Medulla oblongata (tissue), 1 donor: ENCODE measurements around the gene RNF126.
"Not testable (repeated sequence)": the region's sequence is repeated elsewhere in the genome, so short reads cannot be mapped to it uniquely, and the experiment has no call there.

Experiments used
- DNase-seq: peaks from one replicate; pipeline ENCODE4 v3.0.0-alpha.2; 2015; ENCODE audit errors: extremely low spot score

Gene RNF126

DNA sequence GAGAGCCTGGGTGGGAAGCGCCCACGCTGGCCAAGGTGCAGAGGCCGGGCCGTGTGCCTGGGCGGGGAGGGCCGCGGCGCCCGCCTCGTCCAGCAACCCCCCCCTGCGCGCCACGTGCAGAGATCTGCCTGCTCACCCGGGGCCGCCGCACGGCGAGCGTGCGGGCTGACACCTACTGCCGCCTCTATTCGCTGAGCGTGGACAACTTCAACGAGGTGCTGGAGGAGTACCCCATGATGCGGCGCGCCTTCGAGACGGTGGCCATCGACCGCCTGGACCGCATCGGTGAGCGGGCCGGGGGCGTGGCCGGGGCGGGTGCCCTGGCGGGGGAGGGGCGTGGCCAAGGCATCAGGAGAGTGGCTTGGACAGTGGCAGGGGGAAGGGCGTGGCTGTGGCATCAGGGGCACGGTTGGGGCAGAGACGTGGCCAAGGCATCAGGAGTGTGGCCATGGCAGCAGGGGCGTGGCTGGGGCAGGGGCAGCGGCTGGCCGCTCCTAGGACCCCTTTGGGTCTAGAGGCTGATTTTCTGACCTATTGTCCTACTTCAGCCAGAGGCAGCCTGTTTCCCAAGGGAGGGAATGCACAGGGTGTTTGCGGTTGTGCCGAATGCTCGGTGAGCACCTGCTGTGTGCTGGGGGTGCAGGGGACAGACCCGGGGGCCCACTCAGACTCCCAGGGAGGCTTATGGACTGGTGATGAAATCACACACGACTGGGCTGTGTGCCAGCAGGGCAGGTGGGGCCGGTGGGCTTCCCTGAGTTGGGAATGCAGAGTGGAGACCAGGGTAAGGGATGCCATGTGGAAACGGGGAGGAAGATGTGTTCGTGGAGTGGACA is 49.1 kb downstream of the RNF126 start:
- no peak for DNase-seq

DNA sequence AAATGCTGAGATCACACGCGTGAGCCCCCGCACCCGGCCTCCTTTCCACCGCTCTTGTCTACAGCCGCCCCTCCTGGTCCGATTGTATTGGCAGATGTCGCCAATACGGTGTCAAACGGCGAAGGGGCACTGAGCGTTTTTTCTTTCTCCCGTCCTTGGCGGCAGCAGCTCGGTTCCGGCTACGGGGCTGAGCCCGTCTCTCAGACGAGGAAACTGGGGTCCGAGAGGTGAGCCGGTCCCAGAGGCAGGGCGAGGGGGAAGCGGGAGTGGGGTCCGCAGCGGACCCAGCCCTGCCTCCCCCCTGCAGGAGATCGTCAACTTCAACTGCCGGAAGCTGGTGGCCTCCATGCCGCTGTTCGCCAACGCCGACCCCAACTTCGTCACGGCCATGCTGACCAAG is 50.1 kb downstream of the RNF126 start:
- DNase-seq, result no peak

DNA sequence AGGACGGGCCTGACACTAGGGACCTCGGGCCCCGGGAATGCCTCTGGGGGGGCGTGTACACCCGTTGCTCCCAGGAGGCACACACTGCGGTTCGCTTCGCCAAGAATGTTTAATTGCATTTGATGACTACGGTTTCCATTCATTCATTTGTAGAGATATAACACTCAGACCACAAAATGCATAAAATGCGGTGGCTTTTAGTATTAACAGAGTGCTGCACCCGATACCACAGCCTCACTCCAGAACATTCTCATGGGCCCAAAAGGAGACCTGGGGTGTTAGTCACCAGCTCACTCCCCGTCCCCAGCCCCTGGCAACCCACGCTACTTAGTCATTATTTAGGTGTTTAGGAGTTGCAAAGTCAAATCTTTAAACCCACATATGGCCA is 51.5 kb downstream of the RNF126 start:
- DNase-seq, result no peak

DNA sequence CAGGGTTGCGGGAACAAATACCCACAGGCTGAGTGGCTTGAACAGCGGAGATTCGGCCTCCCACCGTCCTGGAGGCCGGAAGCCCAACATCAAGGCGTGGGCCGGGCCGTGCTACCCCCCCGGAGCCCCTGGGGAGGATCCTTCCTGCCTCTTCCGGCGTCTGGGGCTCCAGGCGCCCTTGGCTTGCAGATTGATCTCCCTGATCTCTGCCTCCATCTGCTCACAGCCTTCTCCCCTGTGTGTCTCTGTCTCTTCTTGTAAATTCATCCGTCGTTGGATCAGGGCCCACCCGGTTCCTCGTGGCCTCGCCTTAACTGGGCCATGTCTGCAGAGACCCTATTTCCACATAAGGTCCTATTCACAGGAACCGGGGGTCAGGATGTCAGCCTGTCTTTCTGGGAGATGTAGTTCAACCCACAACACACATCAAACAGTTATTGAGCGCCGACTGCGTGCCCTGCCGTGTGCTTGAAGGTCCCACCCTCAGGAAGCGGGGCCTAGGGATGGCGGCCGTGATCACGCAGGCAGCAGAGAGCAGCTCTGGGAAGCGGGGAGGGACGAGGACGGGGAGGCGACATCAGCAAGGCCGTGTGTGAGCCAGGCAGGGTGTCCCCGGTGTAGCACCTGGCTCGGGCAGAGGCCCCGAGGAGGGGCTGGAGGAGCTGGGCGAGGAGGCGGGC is 52.1 kb downstream of the RNF126 start:
- no peak for DNase-seq

DNA sequence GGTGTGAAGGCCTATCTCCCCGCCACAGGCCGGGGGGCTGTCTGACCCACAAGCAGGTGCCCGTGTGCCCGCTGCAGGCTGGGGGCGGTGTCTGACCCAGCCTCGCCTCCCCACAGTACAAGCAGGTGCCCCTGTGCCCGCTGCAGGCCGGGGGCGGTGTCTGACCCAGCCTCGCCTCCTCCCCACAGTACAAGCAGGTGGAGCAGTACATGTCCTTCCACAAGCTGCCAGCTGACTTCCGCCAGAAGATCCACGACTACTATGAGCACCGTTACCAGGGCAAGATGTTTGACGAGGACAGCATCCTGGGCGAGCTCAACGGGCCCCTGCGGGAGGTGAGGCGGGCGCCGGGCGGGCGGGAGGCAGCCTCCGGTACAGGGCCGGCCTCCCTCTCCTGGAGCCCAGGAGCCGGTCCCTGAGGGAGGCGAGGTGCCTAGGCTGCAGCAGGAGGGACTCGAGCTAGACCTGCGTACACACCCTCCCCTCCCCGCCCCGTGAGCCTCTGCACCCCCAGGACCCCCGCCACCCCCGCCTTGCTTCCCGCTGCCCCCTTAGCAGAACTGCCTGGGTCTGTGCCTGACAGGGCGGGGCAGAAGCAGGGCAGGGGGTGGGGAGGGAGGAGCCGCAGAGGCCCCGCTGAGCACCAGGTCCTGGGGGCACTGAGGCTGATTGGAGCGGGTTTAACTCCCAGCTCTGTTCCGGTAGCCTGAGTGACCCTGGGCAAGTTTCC is 52.8 kb downstream of the RNF126 start:
- DNase-seq, result no peak

DNA sequence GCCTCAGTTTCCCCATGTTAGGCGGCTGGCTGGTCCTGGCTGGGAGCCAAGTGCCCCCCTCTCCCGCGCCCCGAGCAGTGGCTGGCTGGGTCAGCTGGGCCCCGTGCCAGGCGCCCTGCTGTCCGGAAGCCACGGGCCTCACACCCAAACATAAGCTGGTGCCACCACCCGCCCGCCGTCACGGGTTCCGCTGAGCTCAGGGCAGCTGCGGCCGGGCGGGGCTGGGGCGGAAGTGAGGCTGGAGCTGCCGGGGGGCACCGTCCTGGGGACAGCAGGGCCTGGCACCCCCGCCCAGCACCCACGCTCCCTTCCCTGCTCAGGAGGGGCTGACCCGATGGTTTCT is 54.0 kb downstream of the RNF126 start:
- DNase-seq, result peak; percentile 85

DNA sequence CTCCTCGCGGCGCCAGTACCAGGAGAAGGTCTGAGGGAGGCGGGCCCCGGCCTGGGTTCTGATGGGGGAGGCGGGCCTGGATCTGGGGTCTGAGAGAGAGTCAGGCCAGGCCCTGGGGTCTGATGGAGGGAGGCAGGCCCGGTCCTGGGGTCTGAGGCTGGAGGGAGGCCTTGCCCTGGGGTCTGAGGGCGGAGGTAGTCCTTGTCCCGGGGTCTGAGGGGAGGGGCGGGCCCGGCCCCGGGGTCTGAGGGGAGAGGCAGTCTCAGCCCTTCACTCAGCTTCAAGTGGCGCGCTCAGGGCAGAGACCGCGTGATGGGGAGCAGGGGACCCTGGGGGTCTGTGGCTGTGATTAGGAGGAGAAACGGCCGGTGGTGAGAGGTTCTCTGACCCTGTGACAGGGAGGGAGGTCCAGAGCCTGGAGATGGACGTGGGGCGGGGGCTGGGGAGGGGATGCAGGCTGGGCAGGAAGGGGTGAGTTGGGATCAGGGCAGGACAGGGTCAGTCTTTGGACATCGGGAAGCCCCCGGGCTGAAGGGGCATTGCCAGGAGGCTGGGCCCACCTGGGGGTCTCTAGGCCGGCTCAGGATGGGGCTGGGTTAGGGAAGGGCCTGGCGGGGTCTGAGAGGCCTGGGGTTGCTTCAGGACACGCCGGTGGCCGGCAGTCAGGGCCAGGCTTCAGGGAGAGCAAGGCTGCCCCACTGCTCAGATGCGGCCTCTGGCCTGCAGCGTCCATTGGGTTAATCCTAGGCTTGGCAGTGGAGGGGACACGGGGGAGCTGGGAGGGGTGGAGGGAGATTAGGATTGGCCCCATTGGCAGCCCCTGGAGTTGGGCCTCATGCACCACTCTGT is 54.6 kb downstream of the RNF126 start:
- DNase-seq, result no peak

DNA sequence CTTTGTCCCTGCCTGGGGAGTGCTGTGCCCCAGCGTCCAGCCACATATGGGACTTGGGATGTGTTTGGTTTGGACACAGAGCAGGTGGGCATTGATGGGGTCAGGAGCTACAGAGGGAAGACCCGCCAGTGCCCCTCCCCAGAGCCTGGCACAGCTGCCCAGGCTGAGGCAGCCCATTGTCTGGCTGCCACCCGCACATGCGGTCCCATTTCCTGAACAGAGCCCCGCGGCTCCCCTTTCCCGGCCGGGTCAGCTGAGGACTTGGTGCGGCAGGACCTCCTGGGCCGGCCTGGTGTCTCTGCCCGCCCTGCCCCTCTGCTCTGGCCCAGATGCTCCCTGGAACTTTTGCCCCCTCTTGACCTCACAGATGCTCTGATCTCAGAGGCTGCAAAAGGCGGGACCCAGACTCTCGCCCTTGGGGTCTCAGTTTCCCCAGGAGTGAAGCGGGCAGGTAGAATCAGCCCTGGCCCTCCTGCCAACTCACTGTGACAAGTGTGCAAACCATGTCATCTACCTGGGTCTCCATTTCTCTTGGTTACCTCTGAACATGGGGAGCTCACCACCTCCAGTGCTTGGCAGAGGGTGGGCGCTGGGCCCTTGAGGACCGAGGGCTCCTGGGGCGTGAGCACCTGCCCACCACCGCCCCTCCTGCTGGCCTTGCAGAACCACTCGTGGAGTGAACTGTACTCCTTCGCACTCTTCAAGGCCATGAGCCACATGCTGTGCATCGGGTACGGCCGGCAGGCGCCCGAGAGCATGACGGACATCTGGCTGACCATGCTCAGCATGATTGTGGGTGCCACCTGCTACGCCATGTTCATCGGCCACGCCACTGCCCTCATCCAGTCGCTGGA is 55.5 kb downstream of the RNF126 start:
- peak; percentile 58 for DNase-seq

DNA sequence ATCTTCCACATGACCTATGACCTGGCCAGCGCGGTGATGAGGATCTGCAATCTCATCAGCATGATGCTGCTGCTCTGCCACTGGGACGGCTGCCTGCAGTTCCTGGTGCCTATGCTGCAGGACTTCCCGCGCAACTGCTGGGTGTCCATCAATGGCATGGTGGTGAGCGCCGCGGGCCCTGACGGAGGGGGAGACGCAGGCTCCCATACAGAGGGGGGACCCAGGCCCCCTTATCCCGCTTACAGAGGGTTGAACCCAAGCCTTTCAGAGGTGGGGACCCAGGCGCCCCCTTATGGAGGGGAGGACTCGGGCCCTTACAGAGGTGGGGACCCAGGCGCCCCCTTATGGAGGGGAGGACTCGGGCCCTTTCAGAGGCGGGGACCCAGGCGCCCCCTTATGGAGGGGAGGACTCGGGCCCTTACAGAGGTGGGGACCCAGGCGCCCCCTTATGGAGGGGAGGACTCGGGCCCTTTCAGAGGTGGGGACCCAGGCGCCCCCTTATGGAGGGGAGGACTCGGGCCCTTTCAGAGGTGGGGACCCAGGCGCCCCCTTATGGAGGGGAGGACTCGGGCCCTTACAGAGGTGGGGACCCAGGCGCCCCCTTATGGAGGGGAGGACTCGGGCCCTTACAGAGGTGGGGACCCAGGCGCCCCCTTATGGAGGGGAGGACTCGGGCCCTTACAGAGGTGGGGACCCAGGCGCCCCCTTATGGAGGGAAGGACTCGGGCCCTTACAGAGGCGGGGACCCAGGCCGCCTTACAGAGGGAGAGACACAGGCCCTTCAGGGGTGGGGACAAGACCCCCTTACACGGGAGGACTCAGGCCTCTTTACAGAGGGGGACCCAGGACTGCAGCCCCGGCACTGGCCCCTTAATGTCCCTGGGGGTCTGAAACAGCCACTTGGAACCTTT is 57.7 kb downstream of the RNF126 start:
- DNase-seq, result not testable (repeated sequence)

DNA sequence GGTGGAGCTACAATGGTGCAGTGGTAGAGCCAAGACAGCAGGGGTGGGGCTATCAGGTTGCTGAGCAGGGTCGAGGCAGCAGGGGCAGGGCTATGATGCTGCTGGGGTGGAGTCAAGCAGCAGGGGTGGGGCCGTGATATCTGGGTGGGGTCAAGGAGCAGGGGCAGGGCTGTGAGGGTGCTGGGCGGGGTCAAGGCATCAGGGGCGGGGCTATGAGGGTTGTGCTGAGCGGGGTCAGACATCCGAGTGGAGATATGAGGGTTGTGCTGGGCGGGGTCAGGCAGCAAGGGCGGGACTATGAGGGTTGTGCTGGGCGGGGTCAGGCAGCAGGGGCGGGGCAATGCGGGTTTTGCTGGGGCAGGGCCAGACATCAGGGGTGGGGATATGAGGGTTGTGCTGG is 58.7 kb downstream of the RNF126 start:
- DNase-seq, result no peak

DNA sequence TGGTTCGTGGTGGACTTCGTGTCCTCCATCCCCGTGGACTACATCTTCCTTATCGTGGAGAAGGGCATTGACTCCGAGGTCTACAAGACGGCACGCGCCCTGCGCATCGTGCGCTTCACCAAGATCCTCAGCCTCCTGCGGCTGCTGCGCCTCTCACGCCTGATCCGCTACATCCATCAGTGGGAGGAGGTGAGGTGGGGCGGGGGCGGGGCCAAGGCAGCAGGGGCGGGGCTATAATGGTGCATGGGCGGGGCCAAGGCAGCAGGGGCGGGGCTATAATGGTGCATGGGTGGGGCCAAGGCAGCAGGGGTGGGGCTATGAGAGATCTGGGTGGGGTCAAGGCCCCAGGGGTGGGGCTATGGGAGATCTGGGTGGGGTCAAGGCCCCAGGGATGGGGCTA is 59.2 kb downstream of the RNF126 start:
- not testable (repeated sequence) for DNase-seq

DNA sequence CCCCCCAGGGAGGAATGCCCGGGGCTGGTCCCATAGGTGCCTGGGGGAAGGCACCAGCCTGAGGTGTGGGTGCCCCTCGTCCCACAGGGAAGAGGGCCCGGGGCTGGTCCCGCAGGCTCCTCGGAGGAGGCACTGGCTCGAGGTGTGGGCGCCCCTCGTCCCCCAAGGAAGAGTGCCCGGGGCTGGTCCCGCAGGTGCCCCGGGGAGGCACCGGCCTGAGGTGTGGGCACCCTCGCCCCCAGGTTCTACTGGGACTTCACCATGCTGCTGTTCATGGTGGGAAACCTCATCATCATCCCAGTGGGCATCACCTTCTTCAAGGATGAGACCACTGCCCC is 59.7 kb downstream of the RNF126 start:
- DNase-seq, result not testable (repeated sequence)

DNA sequence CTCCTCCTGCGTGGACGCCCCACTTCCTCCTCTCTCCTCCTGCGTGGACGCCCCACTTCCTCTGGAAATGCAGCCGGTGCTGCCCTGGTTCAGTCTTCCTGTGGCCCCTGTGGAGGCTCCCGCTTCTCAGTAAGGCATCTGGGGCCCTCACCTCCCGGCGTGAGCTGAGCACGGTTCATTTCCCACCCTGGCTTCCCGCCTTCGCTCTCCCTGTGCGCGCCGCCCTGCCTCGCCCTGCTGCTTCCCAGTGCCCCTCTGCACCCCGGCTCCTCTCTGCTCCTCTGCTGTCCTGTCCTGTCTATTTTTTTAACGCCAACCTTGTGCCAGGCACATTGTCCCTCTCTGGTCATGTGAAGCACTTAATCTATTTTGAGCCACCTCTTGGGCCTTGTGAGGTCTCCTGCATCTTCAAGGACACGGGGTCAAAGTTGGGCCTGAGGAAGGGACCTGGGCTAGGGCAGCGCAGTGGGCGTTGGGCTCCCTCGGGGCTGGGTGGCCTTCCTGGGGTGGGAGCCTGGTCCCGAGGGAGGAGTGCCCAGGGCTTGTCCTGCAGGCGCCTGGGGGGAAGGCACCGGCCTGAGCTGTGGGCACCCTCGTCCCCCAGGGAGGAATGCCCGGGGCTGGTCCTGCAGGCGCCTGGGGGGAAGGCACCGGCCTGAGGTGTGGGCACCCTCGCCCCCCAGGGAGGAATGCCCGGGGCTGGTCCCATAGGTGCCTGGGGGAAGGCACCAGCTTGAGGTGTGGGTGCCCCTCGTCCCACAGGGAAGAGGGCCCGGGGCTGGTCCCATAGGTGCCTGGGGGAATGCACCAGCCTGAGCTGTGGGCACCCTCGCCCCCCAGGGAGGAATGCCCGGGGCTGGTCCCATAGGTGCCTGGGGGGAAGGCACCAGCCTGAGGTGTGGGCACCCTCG is 60.4 kb downstream of the RNF126 start:
- no peak for DNase-seq

DNA sequence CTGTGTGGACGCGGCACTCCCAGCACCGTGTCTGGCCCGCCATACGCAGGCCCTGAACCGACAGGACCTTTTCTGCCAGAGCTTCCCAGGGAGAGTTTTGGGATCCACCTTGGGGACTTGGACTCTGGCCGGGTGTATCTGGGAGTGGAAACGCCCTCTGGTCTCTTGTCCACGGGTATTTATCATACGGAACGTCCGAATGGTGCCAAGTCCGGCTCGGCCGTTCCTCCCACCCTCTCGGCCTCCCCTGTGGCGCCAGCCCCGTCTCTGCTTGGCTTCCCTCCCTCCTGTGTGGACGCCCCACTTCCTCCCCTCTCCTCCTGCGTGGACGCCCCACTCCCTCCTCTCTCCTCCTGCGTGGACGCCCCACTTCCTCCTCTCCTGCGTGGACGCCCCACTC is 61.2 kb downstream of the RNF126 start:
- DNase-seq, result no peak

DNA sequence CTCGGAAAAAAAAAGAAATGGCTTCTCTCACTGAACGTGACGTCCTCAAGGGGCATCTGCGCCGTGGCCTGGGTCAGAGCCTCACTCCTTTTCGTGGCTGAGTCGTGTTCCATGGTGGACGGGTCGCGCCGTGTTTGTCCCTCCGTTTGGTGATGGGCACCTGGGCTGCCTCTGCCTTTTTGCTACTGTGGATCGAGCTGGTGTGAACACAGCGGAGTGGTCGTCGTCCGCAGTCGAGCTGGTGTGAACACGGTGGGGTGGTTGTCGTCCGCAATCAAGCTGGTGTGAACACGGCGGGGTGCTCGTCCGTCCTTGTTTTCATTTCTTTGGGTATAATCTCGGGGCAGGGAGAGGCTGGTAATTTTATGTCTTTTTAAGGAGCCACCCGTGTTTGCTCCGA is 61.7 kb downstream of the RNF126 start:
- no peak for DNase-seq
